Measurements from ENCODE around the gene PSMG3.

- no peak for TF ChIP-seq YY1 (IDR thresholded peaks at IDR 0.05; ENCODE audit: insufficient read depth, insufficient read length)
- no peak for TF ChIP-seq ZNF274 (IDR thresholded peaks at IDR 0.05; ENCODE audit: low read depth, low read length)
- TF ChIP-seq SUZ12 (IDR thresholded peaks at IDR 0.05; ENCODE audit: extremely low read depth, insufficient read depth, insufficient read length) = no peak
Observed at GRCh38 chr7:1611708-1612241, 41.9 kb upstream of the PSMG3 start.

All from NT2/D1 (cell line).